HG03139 (cell line): Measurements from ENCODE around the gene RYR2.
"Not testable (repeated sequence)": the region's sequence is repeated elsewhere in the genome, so short reads cannot be mapped to it uniquely, and the experiment has no call there.

Experiments
- ATAC-seq: cut with Tn5 transposase; IDR thresholded peaks from one replicate; pipeline ENCODE4 v1.9.1; 2021; ENCODE audit not compliant: unreplicated experiment

RYR2 gene

GRCh38 chr1:237140986-237141385 lies 99.0 kb downstream of the RYR2 start:
- no peak for ATAC-seq

- ATAC-seq = no peak
These were observed 99.5 kb downstream of the RYR2 start for GRCh38 chr1:237141502-237141901.

GRCh38 chr1:237145379-237146135 lies 103.6 kb downstream of the RYR2 start:
- ATAC-seq = no peak

GRCh38 chr1:237146241-237146640 lies 104.3 kb downstream of the RYR2 start:
- no peak for ATAC-seq

GRCh38 chr1:237149857-237150256 lies 107.9 kb downstream of the RYR2 start:
- no peak for ATAC-seq

GRCh38 chr1:237151979-237152378 lies 110.0 kb downstream of the RYR2 start:
- ATAC-seq = not testable (repeated sequence)

- ATAC-seq = no peak
These were observed 110.7 kb downstream of the RYR2 start for GRCh38 chr1:237152506-237153335.

- ATAC-seq = no peak
These were observed 112.2 kb downstream of the RYR2 start for GRCh38 chr1:237154157-237154556.

GRCh38 chr1:237164406-237165352 lies 122.7 kb downstream of the RYR2 start:
- no peak for ATAC-seq

GRCh38 chr1:237166086-237166485 lies 124.1 kb downstream of the RYR2 start:
- ATAC-seq = no peak

GRCh38 chr1:237166593-237167101 lies 124.7 kb downstream of the RYR2 start:
- no peak for ATAC-seq

GRCh38 chr1:237170149-237170548 lies 128.2 kb downstream of the RYR2 start:
- ATAC-seq = no peak

- no peak for ATAC-seq
These were observed 129.6 kb downstream of the RYR2 start for GRCh38 chr1:237171454-237172117.

GRCh38 chr1:237172118-237172485 lies 130.1 kb downstream of the RYR2 start:
- no peak for ATAC-seq

GRCh38 chr1:237179503-237179902 lies 137.5 kb downstream of the RYR2 start:
- no peak for ATAC-seq

- ATAC-seq = no peak
These were observed 138.3 kb downstream of the RYR2 start for GRCh38 chr1:237180256-237180655.

- ATAC-seq = no peak
These were observed 139.8 kb downstream of the RYR2 start for GRCh38 chr1:237181743-237182317.

GRCh38 chr1:237183963-237184540 lies 142.1 kb downstream of the RYR2 start:
- no peak for ATAC-seq

- no peak for ATAC-seq
These were observed 144.7 kb downstream of the RYR2 start for GRCh38 chr1:237186675-237187074.

- ATAC-seq = no peak
These were observed 145.9 kb downstream of the RYR2 start for GRCh38 chr1:237187842-237188241.
